ENCODE measurements around the gene CDK2.

DNA sequence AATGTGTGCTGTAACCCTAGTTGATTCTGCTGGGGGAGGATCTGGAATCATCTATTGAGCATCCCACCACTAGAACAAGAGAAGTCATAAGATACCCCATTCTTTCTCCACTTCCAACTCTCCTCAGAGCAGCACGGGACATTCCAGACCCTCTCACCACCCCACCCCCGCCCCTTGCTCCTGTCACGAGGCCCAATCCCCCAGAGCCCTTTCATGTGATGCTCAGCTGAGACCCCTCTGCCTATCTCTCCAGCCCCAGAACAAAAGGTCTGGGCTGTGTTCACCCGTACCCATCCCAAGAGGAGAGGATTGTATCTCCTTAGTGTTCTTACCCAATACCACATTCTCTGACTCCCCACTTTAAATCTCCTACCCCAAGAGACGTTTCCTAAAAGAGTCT, 1.4 kb upstream of the CDK2 start:
- TF ChIP-seq, protein P1, sequence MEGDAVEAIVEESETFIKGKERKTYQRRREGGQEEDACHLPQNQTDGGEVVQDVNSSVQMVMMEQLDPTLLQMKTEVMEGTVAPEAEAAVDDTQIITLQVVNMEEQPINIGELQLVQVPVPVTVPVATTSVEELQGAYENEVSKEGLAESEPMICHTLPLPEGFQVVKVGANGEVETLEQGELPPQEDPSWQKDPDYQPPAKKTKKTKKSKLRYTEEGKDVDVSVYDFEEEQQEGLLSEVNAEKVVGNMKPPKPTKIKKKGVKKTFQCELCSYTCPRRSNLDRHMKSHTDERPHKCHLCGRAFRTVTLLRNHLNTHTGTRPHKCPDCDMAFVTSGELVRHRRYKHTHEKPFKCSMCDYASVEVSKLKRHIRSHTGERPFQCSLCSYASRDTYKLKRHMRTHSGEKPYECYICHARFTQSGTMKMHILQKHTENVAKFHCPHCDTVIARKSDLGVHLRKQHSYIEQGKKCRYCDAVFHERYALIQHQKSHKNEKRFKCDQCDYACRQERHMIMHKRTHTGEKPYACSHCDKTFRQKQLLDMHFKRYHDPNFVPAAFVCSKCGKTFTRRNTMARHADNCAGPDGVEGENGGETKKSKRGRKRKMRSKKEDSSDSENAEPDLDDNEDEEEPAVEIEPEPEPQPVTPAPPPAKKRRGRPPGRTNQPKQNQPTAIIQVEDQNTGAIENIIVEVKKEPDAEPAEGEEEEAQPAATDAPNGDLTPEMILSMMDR (IDR thresholded peaks at IDR 0.05 in 4 of 5, conservative IDR thresholded peaks at IDR 0.05 in 1 of 5): no peak
- no peak for TF ChIP-seq POLR2A (IDR thresholded peaks at IDR 0.05)

Measured in gastrocnemius medialis (tissue), 4 donors.